NB4 (cell line): ENCODE data around the gene MYH15.

ENCODE experiments used
- MYC ChIP-seq: IDR thresholded peaks from 2 replicates; pipeline ENCODE4 v1.6.1; 2011; ENCODE audit warnings: low read depth, low read length
- POLR2A ChIP-seq: IDR thresholded peaks from 2 replicates; pipeline ENCODE4 v1.6.1; 2011; ENCODE audit warnings: mild to moderate bottlenecking; ENCODE audit not compliant: insufficient read length; ENCODE audit errors: extremely low read depth
- TF ChIP-seq, protein P1 (sequence below): IDR thresholded peaks from one replicate; pipeline ENCODE4 v1.5.1; 2012; ENCODE audit warnings: low read depth, low read length
- TF ChIP-seq, protein P2 (sequence below): IDR thresholded peaks from 2 replicates; pipeline ENCODE4 v1.6.1; 2011; ENCODE audit warnings: low read depth, low read length

DNA sequence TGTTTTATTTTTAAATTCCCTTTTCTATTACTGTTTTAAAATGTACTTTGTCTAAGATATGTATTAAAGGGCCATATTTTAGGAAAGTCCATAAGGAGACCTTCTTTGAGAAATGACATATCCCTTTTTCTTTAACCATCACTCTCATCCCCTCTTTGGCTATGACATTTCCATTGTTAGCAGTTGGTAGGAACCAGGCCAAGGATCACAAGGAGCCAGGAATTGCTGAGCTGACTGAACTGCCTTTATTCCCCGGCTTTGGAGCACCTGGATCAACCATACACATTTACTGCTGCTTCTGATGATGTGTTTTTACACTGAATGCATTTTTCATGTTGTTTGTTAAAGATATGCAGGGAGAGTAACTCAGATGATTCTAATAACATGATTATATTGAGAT is 134.4 kb downstream of the MYH15 start:
- TF ChIP-seq POLR2A (no peak), MYC (no peak)
- TF ChIP-seq, protein P1, sequence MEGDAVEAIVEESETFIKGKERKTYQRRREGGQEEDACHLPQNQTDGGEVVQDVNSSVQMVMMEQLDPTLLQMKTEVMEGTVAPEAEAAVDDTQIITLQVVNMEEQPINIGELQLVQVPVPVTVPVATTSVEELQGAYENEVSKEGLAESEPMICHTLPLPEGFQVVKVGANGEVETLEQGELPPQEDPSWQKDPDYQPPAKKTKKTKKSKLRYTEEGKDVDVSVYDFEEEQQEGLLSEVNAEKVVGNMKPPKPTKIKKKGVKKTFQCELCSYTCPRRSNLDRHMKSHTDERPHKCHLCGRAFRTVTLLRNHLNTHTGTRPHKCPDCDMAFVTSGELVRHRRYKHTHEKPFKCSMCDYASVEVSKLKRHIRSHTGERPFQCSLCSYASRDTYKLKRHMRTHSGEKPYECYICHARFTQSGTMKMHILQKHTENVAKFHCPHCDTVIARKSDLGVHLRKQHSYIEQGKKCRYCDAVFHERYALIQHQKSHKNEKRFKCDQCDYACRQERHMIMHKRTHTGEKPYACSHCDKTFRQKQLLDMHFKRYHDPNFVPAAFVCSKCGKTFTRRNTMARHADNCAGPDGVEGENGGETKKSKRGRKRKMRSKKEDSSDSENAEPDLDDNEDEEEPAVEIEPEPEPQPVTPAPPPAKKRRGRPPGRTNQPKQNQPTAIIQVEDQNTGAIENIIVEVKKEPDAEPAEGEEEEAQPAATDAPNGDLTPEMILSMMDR, result no peak
- TF ChIP-seq, protein P2, sequence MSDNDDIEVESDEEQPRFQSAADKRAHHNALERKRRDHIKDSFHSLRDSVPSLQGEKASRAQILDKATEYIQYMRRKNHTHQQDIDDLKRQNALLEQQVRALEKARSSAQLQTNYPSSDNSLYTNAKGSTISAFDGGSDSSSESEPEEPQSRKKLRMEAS, result no peak
